ENCODE measurements around the gene BANK1. TPM values are rescaled to one million over a fixed set of nuclear protein-coding genes. Genes with fewer than 3 reads are reported as not detected.

Gene BANK1
- total RNA-seq, 1 donor from 2014 or later: 1.5 TPM

- Histone ChIP-seq H3K27ac (no peak overlapping the region), H3K4me1 (no peaks in the 10 kb centered on the region), H3K36me3 (no peaks in the 10 kb centered on the region), H3K9me3 (no peaks in the 10 kb centered on the region), H3K4me3 (no peak overlapping the region), H3K27me3 (no peaks in the 10 kb centered on the region)
- TF ChIP-seq POLR2AphosphoS5 (IDR thresholded peaks at IDR 0.05; ENCODE audit: insufficient read depth in 1 of 2, low read depth in 1 of 2) (no peak), CTCF (IDR thresholded peaks at IDR 0.05) (no peak), POLR2A (IDR thresholded peaks at IDR 0.05) (no peak)
- no peak for DNase-seq (ENCODE audit: extremely low spot score in 2 of 2)
- intact Hi-C loops (cut with DNase I): no loop called here
These were observed 10.2 kb upstream of the BANK1 start for GRCh38 chr4:101780284-101780683.

GRCh38 chr4:101782546-101782945, 8.0 kb upstream of the BANK1 start:
- Histone ChIP-seq H3K27ac (no peak overlapping the region), H3K36me3 (no peaks in the 10 kb centered on the region), H3K27me3 (no peaks in the 10 kb centered on the region), H3K4me3 (no peak overlapping the region), H3K9me3 (no peaks in the 10 kb centered on the region), H3K4me1 (no peaks in the 10 kb centered on the region)
- no peak for TF ChIP-seq POLR2A (IDR thresholded peaks at IDR 0.05)
- TF ChIP-seq POLR2AphosphoS5 (IDR thresholded peaks at IDR 0.05; ENCODE audit: insufficient read depth in 1 of 2, low read depth in 1 of 2): no peak
- no peak for TF ChIP-seq CTCF (IDR thresholded peaks at IDR 0.05)
- intact Hi-C loops (cut with DNase I): no loop called here
- DNase-seq (ENCODE audit: extremely low spot score in 2 of 2): no peak

GRCh38 chr4:101784957-101785356, 5.6 kb upstream of the BANK1 start:
- H3K27me3 ChIP-seq: no peaks in the 10 kb centered on the region
- H3K36me3 ChIP-seq: no peaks in the 10 kb centered on the region
- no peaks in the 10 kb centered on the region for H3K9me3 ChIP-seq
- no peak for DNase-seq (ENCODE audit: extremely low spot score in 2 of 2)
- no peak overlapping the region for H3K4me3 ChIP-seq
- no peak overlapping the region for H3K27ac ChIP-seq
- TF ChIP-seq CTCF (IDR thresholded peaks at IDR 0.05): no peak
- TF ChIP-seq POLR2AphosphoS5 (IDR thresholded peaks at IDR 0.05; ENCODE audit: insufficient read depth in 1 of 2, low read depth in 1 of 2): no peak
- no peak for TF ChIP-seq POLR2A (IDR thresholded peaks at IDR 0.05)
- intact Hi-C loops (cut with DNase I): no loop called here
- no peaks in the 10 kb centered on the region for H3K4me1 ChIP-seq

- Histone ChIP-seq H3K4me1 (peaks cover 1% of the 10 kb centered on the region), H3K9me3 (no peaks in the 10 kb centered on the region), H3K4me3 (no peak overlapping the region), H3K27me3 (no peaks in the 10 kb centered on the region), H3K36me3 (no peaks in the 10 kb centered on the region), H3K27ac (no peak overlapping the region)
- intact Hi-C loops (cut with DNase I): no loop called here
- TF ChIP-seq POLR2AphosphoS5 (IDR thresholded peaks at IDR 0.05; ENCODE audit: insufficient read depth in 1 of 2, low read depth in 1 of 2): no peak
- TF ChIP-seq POLR2A (IDR thresholded peaks at IDR 0.05): no peak
- TF ChIP-seq CTCF (IDR thresholded peaks at IDR 0.05): no peak
- DNase-seq (ENCODE audit: extremely low spot score in 2 of 2): no peak
These were observed 5.0 kb upstream of the BANK1 start for GRCh38 chr4:101785486-101785885.

GRCh38 chr4:101787701-101788316, 2.7 kb upstream of the BANK1 start:
- Histone ChIP-seq H3K9me3 (no peaks in the 10 kb centered on the region), H3K27me3 (no peaks in the 10 kb centered on the region), H3K4me1 (peaks cover 13% of the 10 kb centered on the region), H3K27ac (no peak overlapping the region), H3K4me3 (no peak overlapping the region), H3K36me3 (no peaks in the 10 kb centered on the region)
- intact Hi-C loops (cut with DNase I): no loop called here
- TF ChIP-seq POLR2A (IDR thresholded peaks at IDR 0.05) (no peak), CTCF (IDR thresholded peaks at IDR 0.05) (no peak), POLR2AphosphoS5 (IDR thresholded peaks at IDR 0.05; ENCODE audit: insufficient read depth in 1 of 2, low read depth in 1 of 2) (no peak)
- no peak for DNase-seq (ENCODE audit: extremely low spot score in 2 of 2)

All from vagina (tissue), 2 donors.